Astrocyte (in vitro differentiated cells and primary cell): ENCODE results near the gene OPRL1.

Experiments
- CTCF ChIP-seq: IDR thresholded peaks from 2 replicates; pipeline ENCODE4 v1.5.1; 2011; ENCODE audit warnings: low read depth, mild to moderate bottlenecking, inconsistent platforms, low read length, moderate library complexity; ENCODE audit not compliant: insufficient read depth
- EZH2 ChIP-seq: IDR thresholded peaks from 2 replicates; pipeline ENCODE4 v1.6.1; 2012; ENCODE audit warnings: mild to moderate bottlenecking, low read length, inconsistent platforms; ENCODE audit not compliant: insufficient read depth

- TF ChIP-seq CTCF = no peak
- no peak for TF ChIP-seq EZH2
These were observed 34.6 kb downstream of the OPRL1 start for GRCh38 chr20:64114356-64114971.
